Ishikawa (cell line): ENCODE results near the gene GAB2.

ENCODE experiments used
- EGR1 ChIP-seq: IDR thresholded peaks from 2 replicates; pipeline ENCODE4 v1.6.1; 2012
- RAD21 ChIP-seq: IDR thresholded peaks from 2 replicates; pipeline ENCODE4 v1.6.1; 2012; ENCODE audit warnings: low read depth
- ZBTB7A ChIP-seq: IDR thresholded peaks from 2 replicates; pipeline ENCODE4 v1.6.1; 2012; ENCODE audit warnings: low read depth

- TF ChIP-seq RAD21 (no peak), EGR1 (no peak), ZBTB7A (no peak)
These were observed 99.1 kb downstream of the GAB2 start for GRCh38 chr11:78318321-78319114.
